Activated CD8-positive, alpha-beta memory T cell treated with anti-CD3 and anti-CD28 coated beads, Interleukin-2, amount 50 U/mL, for 1 hour (primary cell): ENCODE measurements around the gene HACD4.

ENCODE experiments used
- DNase-seq: peaks from one replicate; pipeline ENCODE4 v3.0.0-alpha.2; 2020; ENCODE audit errors: extremely low read depth

The HACD4 gene

GRCh38 chr9:21031091-21031807 is at the start of gene HACD4:
Gene HACD4, minus strand, starts transcription at chr9:21031640. Its CDS starts 50 bp downstream, at chr9:21031590.
- DNase-seq: no peak

GRCh38 chr9:21080793-21081192 is 49.4 kb upstream of the HACD4 start:
- DNase-seq: no peak

- DNase-seq: no peak
Observed at GRCh38 chr9:21078702-21079101, 47.3 kb upstream of the HACD4 start.

GRCh38 chr9:21077781-21078180 is 46.3 kb upstream of the HACD4 start, which contains the start of gene IFNB1:
Gene IFNB1, minus strand, starts transcription at chr9:21077942. Its CDS starts 73 bp downstream, at chr9:21077869.
- no peak for DNase-seq

- DNase-seq: no peak
Observed at GRCh38 chr9:21075484-21075883, 44.0 kb upstream of the HACD4 start.

GRCh38 chr9:21070906-21071305 is 39.5 kb upstream of the HACD4 start:
- DNase-seq: no peak

GRCh38 chr9:21070171-21070571 is 38.7 kb upstream of the HACD4 start:
- DNase-seq: no peak

- DNase-seq: no peak
Observed at GRCh38 chr9:21060919-21061561, 29.6 kb upstream of the HACD4 start.

GRCh38 chr9:21056931-21057330 is 25.5 kb upstream of the HACD4 start:
- no peak for DNase-seq

- DNase-seq: no peak
Observed at GRCh38 chr9:21053851-21054250, 22.4 kb upstream of the HACD4 start.

- no peak for DNase-seq
Observed at GRCh38 chr9:21047281-21047691, 15.8 kb upstream of the HACD4 start.

- DNase-seq: no peak
Observed at GRCh38 chr9:21043841-21044240, 12.4 kb upstream of the HACD4 start.

GRCh38 chr9:21042466-21042865 is 11.0 kb upstream of the HACD4 start:
- DNase-seq: no peak

GRCh38 chr9:21039302-21039701 is 7.9 kb upstream of the HACD4 start:
- no peak for DNase-seq

GRCh38 chr9:21037278-21037677 is 5.8 kb upstream of the HACD4 start:
- no peak for DNase-seq

GRCh38 chr9:21031808-21032183 is 356 bp upstream of the HACD4 start:
- no peak for DNase-seq

- DNase-seq: no peak
Observed at GRCh38 chr9:21030389-21031035, 928 bp downstream of the HACD4 start.

- no peak for DNase-seq
Observed at GRCh38 chr9:21029661-21030060, 1.8 kb downstream of the HACD4 start.

GRCh38 chr9:21028466-21028865 is 3.0 kb downstream of the HACD4 start:
- no peak for DNase-seq

GRCh38 chr9:21027295-21027694 is 4.1 kb downstream of the HACD4 start:
- no peak for DNase-seq

GRCh38 chr9:21023861-21024260 is 7.6 kb downstream of the HACD4 start:
- no peak for DNase-seq

- DNase-seq: no peak
Observed at GRCh38 chr9:21018177-21018576, 13.3 kb downstream of the HACD4 start.
